ENCODE results near the gene ADSS1.

The ADSS1 gene

DNA sequence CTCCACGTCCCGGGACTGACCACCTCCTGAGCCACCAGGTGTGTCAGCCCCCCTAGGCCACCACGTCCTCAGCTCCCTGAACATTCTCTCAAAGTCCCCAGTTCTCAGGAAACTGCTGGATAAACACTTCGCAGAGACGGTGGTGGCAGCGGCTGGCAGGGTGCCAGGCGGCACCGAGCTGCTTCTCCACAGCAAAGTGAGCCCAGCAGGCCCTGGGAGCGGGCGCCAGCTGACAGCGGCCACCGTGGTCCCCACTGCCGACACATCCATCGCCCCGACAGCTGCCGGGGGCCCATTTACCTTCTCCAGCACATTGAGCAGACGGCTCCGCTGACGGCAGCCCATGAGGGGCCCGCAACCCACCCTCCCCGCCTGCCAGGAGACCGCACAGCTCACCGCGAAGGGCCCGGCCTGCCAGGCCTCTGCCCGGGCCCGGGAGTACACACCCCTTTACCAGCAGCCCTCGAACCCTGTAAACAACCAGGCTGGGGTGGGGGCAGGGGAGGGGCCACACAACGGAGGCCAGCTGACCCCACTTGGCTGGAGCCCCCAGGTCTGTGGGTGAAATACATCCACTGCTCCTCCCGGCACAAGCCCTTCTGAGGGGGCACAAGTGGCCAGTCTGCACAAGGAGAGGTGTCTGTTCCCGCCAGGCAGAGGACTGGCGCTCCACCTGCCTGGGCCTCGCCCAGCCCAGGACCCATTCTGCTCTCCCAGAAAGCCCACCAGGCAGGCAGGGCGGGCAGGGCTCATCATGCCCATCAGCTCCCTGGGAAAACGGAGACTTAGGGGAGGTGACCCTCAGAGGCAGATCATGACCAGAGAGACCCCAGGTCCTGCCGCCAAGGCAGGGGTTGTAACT lies 61.0 kb downstream of the ADSS1 start:
- DNase-seq, result no peak

DNA sequence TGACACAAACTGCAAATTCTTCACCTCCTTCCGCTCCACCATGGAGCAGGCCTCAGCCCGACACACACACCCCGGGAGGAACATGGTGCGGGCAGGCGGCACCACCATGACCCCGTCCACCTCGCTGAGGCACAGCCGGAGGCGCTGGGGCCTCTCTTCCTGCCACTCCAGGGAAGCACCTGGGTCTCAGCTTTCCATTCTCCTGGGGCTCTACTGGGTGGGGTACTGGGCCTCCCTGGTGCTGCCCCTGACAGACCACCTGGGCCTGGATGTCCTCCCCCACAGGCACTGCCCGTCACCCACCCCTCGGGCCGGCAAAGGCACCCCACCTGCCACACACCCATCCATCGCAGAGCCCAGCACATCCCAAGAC lies 61.7 kb downstream of the ADSS1 start:
- no peak for DNase-seq

DNA sequence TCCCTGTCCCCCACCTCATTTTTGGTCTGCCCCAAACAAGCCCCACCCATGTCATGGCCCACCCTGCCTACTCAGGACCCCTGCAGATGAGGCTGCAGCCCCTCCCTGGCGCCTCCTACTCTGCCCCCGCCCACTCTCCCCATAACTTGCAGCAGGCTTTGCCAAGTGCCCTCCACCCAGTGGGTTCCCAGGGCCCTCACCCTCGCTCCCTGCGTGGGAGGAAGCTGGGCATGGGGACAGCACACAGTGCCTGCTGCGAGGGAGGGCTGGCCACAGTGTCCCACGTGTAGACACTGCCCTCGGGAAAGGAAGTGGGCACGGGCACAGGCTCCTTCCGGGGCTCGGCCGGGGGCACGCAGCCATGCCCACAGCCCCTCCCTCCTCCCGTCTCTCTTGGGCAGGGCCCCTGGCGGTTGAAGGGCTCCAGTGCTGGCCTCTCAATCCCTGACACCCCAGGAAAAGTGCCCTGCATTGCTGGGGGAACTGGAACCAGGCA lies 62.1 kb downstream of the ADSS1 start:
- no peak for DNase-seq

DNA sequence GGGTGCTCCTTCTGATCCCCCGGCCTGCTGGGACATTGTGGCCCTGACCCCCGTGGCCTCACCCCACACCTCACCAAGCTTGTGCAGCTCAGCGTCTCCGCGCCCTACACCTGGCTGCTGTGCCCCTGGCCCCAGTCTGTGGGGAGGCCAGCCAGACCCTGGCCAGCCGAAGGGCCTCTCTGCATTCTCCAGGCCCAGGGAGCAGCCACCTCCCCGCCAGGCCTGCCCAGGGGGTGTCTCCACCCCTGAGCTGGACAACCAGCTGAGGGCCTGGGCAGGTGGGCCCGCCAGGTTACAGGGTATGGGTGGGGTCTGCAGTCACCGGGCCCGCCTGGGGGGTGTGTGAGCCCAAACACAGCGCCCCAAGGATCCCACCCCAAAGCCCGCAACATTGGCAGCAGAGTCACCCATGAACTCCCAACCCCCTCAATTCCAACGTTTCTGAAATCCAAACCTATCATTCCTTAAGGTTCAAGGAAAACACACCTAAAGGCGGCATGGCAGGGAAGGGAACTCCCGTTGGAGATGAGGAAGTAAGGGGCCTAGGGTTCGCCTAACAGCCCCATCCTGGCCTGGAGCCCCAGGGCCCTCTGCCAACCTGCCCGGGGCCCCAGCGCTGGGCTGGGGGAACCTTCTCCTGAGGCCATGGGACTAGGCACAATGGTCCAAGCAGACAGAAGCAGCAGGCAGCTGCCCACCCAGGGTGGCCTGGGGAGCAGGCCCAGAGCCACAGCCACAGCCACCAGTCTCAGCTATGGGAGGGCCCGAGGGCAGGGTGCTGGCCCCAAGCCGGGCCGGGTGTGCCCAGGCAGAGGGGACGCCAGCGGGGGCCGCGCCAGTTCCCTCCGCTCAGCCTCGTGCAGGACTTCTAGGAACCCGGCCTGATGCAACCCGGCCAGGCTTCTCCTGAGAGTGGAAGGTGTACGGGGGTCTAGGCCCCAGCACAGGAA lies 63.0 kb downstream of the ADSS1 start:
- no peak for DNase-seq

DNA sequence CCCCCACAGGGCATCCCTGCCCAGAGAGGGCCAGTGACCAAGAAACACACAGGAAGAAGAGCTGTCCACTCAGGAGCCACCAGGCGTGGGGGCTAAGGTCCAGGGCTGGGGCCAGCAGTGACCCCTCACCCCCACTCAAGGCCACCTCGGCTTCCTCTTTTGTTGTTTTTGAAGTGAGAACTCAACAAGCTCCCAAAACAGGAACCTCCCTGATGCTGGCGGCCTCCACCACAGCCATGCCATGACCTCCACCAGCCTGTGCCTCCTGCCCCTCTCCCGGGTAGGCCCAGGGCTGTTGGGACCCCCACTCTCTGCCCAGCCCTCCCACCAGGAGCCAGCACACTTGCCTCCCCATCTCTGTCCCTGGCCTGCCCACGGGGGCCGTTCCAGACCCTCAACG lies 63.7 kb downstream of the ADSS1 start:
- DNase-seq, result no peak

DNA sequence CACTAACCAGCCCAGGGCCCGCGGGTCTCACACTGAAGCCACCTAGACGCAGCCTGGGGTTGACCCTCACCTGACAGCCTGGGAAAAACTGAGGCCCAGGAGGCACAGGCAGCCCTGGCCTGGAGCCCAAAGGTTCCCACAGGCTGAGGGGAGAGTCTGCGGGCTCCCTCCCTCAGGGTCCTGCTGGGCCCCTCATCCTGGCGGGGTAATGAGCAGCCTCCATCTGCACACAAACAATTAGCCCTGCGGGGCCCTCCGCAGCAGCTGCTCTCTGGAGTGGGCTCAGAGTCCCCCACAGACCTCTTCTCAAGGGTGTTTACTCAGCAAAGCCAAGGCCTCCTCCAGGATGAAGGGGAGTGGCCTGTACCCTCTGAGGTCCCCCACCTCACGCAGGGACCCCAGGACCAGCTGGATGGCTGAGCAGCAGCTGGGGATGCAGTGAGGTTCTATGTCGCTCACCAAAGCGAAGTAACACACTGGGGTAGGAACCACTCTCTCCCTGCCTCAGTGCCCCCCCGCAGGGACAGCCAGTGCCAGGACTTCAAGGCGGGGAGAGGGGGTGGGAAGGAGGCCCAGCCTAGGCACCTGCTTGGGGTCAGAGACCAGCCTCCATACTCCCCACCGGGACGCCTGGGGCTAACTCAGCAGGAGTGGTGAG lies 64.3 kb downstream of the ADSS1 start:
- no peak for DNase-seq

DNA sequence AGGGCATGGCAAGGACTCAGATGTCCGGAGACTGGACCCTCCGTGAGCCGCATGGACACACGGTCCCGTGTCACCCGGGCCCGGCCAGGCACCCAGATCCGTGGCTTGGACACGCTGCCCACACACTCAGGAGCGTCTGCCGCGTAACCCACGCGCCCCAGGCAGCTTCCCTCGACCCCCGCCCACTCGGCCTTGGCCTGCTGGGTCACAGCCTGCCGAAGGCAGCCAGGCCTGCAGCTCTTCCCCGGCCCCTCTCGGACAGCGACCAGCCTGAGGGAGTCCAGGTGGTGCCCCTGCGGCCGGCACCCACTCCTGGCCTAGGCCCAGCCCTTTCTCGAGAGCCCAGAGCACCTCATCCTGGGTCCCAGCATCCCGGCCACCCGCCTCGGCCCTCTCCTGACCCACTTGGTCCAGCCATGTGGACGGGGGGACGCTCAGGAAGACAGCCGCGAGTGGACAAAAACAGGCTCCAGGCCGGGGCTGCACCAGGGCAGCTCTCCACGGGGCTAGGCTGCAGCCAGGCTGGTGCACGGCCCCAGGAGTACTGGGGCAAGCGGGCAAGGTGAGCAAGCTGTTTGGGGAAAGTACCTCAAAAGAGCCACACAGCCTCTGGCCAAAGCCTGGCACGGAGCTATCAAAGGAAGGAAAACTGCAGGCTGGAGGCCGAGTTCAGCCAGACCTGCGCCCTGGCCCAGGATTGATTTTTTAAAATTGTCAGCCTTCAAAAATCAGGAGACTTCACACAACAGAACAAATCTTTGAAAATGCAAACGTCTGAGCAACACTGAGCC lies 65.0 kb downstream of the ADSS1 start:
- DNase-seq, result no peak

DNA sequence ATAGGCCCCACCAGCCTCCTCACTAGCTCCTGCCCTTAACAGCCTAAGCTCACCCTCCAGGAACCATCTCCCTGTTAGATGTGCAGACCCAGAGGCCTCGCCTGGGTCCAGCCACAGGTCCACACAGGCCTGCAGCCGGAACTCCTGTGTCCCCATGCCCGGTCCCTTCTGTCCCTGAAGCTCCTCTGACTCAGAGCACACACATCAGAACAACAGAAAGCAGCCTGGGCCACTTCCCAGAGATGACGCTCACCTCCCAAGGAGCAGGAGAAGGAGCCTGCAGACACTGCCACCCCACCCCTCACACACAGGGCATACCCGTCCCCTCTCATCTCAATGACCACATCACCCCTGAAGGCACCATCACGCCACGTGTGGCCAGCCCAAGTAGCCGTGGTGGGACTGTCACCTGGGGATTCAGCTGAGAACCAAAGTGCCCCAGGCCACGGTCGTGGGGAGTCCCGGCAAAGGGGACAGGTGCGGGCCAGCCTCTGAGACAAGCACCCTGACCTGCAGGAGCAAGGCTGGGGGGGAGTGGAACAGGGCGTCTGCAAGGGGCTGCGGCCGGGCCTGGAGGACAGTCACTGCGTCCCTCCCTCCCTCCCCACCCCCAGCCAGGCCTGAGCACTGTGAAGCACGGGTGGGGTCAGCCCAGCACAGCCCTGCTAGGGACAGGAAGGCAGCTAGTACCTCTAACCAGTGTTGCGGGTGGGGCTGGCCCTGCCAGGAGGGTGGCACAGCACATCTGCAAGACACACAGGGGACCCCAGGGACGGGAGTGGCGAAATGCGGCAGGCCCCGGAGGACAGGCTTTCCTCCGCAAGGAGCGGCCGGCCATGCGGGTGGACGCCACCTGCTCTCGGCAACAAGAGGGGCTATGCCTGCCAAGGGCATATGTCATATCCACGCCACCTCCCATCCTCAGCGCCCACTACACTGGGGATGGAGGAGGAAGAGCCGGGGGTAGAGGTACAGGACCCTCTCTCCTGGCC lies 66.0 kb downstream of the ADSS1 start:
- DNase-seq, result no peak

DNA sequence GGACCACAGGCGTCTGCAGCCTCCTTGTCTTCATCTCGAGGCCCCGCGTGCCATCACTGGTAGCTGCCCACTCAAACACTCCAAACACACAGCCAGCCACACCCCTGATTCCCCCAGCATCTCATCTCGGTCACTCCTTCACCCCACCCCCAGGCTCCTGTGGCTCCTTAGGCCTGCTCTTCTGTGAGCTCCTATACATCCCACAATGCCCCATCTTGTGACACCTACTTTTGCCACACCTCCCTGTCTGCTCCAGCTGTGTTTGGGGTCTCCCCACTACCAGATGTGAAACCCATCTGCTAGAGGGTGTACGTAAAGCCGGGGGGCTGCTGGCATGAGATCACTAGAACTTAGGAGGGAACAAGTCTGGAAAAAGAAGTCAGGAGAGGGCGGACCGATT lies 67.4 kb downstream of the ADSS1 start:
- no peak for DNase-seq

DNA sequence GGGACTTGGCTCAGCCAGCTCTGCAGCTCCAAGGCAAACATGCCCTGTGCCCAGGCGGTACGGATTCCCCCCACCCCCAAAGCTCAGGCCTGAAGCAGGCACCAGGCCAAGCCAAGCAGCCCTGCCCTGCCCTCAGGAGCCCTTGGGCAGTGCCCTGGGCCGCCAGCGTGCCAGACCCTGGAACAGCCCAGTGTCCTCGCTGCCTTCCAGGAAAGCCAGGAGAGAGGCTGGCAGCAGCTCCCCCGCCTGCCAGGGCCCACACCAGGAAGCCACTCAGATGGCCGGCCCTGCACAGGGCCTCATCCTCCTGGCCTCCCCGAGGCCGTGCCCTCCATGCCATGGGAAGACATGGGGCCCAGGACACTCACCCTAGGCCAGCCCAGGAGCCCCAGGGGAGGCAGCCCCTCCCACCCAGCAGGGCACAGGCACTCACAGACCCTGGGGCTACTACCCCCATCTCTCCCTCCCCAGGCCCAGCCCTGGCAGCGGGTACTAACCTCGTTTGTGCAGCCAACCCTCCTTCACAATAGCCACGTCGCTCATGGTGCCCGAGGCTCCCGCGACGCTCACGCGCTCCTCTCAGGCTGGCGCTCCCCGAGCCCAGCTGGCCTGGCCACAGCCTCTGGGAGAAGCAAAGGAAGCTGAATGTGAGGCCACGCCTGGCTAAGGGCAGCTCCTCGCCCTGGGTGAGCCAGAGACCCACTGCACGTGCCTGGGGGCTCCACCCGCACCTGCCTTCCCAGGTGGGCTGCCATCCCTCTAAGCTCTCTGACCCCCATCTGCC lies 68.3 kb downstream of the ADSS1 start:
- DNase-seq, result no peak

DNA sequence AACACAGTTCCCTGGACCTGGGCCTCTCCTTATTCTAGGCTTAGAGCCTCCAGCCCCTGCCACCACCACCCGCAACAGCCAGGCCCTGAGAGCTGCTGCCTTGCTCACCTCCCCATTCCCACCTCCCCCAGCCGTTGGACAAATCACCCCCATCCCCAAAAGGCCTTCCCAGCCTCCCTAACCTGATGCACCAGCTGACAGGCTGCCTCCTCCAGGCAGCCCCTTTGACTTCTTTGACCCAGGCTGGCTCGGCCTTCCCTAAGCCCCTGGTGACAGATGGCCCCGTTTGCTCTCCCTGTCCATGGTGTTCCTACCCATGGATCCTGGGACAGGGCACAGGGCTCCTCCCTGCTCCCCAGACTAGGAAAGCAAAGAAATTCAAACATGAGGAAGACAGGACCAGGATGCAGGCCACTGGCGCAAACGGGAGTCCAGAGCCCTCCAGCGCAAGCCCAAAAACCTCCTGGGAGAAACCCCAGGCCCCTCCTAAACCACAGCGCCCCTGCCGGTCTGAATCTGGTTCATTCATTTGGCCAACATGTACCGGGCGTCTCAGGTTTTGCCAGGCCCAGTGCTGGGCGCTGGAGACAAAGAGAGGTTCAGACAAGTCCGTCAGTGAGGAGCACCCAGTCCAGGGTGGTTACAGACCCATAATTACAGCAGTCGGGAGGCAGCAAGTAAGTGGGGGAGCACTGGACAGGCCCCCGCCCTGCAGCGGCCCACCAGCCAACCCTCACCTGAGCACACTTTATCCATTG lies 69.1 kb downstream of the ADSS1 start:
- no peak for DNase-seq

DNA sequence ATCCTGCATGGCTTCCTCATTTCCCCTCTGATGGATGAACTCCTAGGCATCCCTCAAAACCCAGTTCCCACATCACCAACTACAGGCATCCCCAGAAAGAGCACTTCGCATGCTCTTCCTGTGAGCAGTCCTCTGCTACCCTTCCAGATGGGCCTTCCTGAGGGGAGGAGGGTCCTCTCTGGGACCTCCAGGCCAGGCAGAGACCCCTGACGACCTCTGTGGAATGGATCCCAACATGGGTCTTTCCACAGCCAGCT lies 69.6 kb downstream of the ADSS1 start:
- no peak for DNase-seq

DNA sequence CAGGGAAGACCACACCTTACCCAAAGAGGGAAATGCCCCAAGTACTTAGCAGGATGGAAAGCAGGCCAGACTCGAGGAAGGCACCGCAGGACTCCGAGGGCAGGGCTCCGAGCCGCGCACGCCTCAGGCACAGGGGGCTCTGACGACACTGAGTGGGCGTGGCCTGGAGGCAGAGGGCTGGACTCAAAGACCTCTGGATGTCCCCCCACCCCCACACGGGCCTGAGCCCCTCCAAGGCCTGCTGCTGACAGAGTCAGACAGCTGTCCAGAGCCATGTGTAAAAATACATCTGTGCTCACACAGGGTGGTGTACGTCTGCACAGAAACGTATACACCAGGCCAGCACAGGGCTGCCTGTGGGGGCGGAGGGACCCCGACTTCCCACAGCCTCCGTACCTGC lies 70.1 kb downstream of the ADSS1 start:
- no peak for DNase-seq

DNA sequence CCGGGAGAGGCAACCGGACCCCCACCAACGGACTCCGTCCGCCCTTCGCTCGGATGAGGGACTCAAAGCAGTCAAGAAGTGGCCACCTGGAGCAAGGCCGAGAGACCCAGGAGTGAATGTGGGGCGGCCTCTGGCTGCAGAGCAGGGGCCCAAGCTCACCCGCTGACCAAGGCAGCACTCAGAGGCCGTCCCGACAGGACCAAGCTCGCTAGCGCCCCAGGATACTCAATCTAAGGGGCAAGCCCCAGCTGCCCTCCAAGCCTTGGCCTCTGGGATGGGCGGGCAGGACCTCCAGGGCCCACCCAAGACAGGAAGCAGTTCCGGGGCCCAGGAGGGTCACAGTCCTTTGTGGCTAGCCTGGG lies 70.6 kb downstream of the ADSS1 start:
- no peak for DNase-seq

DNA sequence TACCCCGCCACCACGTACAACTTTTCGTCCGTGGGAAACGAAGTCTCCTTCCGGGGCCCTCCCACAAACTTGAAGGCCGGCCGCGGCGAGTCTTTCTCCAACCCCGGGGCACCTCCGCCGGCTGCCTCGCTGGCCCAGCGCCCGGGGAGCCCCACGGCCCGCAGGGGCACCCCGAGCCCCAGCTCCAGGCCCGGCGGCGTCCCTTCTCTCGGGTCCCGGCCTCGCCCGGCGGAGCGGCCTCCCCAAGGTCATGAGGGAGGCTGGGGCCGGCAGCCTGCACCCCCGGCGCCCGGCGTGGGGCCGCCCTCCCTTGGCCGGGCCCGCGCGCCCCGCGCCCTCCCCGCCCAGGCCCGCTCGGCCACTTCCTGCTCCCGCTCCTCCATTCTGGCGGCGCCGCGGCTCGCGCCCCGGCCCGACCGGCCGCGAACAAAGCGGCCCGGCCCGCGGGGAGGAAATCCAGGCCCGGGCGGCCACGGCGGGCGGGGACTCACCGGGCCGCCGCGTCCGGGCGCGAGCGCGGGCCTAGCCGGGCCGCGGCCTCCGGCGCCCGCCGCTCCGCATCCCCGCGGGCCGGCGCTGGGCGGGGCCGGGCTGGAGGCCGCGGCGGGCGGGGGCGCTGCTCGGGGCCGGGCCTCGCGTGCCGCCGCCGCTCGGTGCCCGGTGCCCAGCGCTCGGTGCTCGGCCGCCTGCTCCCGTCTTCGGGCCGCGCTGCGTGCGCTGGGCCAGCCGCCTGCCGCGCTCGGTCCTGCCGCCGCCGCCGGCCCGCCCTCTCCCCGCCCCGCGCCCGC lies 71.2 kb downstream of the ADSS1 start, which contains the start of gene AKT1:
TSS of gene AKT1 (minus strand) at position 756 of the 788 bp plus-strand sequence. CDS start 3,105 bp downstream, outside the sequence.
- no peak for DNase-seq

DNA sequence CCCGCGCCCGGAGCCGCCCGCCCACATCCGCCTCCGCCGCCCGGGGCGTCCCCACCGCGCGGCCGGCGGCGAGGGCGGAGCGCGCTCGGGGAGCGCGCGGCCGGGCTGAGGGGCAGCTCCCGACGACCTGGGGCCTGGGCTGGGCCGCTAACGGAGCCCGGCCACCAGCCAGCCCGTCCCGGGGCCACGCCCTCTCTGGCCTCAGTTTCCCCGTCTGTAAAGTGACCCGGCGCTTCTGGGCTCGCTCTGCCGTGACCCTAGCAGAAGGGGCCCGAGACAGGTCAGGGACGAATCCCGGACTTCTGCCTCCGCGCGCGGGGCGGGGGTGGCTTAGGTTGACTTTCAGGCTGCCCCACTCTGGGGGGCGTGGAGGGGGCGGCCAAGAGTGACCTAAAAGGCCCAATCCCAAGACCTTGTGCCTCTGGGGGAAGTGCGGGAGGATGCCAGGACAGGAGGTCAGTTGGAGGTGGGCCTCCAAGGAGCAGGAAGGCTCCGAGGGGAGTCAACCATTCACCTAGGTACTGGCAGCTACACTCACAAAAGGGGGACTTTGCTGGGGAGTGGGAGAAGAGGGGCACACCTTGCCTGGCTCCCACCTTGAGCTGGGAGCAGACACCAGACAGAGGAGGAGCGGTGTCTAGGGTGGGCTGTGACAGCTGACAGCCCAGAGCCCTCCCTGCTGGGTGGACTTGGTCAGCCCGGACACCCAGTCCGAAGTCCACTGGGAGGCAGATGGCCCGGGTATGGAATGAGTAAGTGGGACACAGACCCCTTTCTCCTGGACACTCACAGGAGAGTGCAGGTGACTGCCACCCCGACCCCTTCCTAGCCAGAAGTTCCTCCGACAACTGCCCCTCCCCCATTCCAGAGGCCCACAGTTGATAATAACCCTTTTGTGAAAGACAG lies 72.0 kb downstream of the ADSS1 start:
- peak; percentile 45 to 51 for DNase-seq

DNA sequence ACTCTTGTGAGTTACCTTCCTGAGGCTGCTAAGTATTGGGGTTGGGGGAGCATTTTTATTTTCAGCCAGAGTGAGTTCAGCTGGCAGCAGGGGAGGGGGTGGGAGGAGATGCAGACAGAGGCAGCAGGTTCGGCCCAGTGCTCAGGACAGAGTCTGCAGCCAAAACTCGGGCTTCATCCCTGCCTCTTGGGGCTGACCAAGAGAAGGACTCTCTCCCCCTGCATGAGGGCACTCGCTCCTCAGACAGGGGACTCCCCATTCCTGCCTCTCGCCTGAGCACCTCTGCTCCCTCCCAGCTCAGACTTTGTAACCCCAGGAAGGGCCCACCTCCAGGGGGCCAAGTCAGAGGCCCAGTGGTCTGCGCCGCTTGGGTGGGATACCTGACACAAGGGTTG lies 72.7 kb downstream of the ADSS1 start:
- DNase-seq, result no peak
